ENCODE data around the gene MTUS2.

Gene MTUS2

DNA sequence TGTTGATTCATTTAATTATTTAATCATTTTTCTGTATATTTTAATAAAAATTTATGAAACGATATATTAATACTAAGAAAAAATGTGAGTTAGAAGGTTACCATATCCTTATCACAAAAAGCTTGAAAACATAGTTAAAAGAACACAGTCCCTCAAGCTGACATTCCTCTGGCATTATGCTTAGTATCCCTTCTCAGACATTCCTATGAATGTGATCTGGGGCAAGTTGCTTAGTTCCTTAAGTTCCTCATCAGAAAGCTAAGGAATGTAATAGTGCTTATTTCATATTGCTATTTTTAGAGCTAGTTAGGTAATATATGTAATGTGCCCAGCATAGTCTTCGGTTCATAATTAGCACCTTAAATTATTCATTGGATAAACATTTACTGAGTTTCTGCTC, 122.8 kb downstream of the MTUS2 start:
- Histone ChIP-seq H3K4me3 (ENCODE audit: low read depth in 1 of 2, low read length in 1 of 2) (no peak overlapping the region), H3K27me3 (no peaks in the 10 kb centered on the region), H3K4me1 (ENCODE audit: control insufficient read depth in 1 of 2, insufficient read depth in 1 of 2, low read depth in 1 of 2, low read length in 1 of 2) (no peaks in the 10 kb centered on the region), H3K36me3 (no peaks in the 10 kb centered on the region), H3K9me3 (no peaks in the 10 kb centered on the region), H3K27ac (no peak overlapping the region)
- TF ChIP-seq, protein P1, sequence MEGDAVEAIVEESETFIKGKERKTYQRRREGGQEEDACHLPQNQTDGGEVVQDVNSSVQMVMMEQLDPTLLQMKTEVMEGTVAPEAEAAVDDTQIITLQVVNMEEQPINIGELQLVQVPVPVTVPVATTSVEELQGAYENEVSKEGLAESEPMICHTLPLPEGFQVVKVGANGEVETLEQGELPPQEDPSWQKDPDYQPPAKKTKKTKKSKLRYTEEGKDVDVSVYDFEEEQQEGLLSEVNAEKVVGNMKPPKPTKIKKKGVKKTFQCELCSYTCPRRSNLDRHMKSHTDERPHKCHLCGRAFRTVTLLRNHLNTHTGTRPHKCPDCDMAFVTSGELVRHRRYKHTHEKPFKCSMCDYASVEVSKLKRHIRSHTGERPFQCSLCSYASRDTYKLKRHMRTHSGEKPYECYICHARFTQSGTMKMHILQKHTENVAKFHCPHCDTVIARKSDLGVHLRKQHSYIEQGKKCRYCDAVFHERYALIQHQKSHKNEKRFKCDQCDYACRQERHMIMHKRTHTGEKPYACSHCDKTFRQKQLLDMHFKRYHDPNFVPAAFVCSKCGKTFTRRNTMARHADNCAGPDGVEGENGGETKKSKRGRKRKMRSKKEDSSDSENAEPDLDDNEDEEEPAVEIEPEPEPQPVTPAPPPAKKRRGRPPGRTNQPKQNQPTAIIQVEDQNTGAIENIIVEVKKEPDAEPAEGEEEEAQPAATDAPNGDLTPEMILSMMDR (IDR thresholded peaks at IDR 0.05): no peak

DNA sequence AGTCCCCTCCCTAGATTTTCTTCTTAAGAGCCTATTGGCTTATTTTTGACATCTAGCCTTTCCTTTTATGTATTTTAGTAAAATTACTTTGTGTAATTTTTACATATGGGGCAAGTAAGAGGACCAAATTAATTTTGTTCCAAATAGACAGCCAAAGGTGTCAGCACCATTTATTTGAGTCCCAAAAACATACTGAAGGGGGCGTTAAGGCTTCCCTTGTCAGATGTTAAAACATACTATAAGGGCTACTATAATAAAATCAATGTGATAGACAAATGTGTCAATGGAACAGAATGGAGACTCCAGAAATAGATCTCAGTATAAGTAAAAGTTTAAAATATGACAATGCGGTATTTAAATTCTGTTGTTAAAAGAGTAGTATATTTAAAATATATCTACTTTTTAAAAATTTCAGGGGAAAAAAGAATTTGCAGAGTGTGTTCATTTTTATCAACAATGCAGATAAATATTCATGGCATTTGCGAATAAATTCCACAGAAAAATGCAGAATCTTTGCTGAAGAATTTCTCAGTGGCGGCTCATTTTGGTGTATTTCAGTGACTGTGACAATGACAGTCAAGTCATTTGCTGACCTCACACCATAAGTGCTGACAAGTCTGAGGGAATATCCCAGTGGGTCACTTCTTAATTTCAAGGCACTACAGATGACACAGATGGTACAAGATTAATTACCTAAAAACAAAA, 133.7 kb downstream of the MTUS2 start:
- Histone ChIP-seq H3K27me3 (no peaks in the 10 kb centered on the region), H3K4me3 (ENCODE audit: low read depth in 1 of 2, low read length in 1 of 2) (no peak overlapping the region), H3K4me1 (ENCODE audit: control insufficient read depth in 1 of 2, insufficient read depth in 1 of 2, low read depth in 1 of 2, low read length in 1 of 2) (no peaks in the 10 kb centered on the region), H3K36me3 (no peaks in the 10 kb centered on the region), H3K9me3 (no peaks in the 10 kb centered on the region), H3K27ac (no peak overlapping the region)
- TF ChIP-seq, protein P1 (IDR thresholded peaks at IDR 0.05): no peak

DNA sequence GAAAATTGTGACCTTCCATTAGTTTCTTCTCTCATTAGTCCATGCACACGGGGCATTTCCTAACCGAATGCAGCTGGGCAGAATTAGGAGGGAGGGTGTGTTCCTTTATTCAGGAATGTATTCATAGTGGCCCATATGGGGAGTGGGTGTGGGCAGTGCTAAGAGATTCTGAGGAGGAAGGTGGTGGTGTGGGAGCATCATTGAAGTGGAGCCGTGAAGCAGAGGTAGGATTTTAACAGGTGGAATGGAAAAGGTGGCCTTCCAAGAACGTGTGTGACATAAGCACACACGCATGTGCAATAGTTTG, 134.2 kb downstream of the MTUS2 start:
- Histone ChIP-seq H3K9me3 (no peaks in the 10 kb centered on the region), H3K36me3 (no peaks in the 10 kb centered on the region), H3K4me3 (ENCODE audit: low read depth in 1 of 2, low read length in 1 of 2) (no peak overlapping the region), H3K27me3 (no peaks in the 10 kb centered on the region), H3K27ac (no peak overlapping the region), H3K4me1 (ENCODE audit: control insufficient read depth in 1 of 2, insufficient read depth in 1 of 2, low read depth in 1 of 2, low read length in 1 of 2) (no peaks in the 10 kb centered on the region)
- TF ChIP-seq, protein P1 (IDR thresholded peaks at IDR 0.05): no peak

DNA sequence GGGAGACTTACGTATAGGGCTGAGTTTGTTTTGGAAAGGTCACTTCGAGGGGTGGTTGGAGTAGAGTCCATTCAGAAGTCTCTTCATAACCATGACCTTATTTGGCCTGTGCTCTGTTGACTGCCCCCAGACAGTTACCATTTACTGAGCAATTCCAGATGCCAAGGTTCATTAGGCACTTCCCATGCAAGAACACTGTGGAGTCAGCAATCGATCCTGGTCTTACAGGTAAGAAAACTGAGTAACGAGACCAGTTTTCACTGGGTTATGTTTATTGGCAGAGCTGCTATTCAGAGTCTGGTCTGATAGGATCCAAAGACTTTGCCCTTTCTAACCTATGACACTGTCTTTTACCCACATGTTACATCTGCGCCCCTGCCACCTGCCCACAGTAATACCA, 134.7 kb downstream of the MTUS2 start:
- H3K4me1 ChIP-seq (ENCODE audit: control insufficient read depth in 1 of 2, insufficient read depth in 1 of 2, low read depth in 1 of 2, low read length in 1 of 2): no peaks in the 10 kb centered on the region
- H3K9me3 ChIP-seq: no peaks in the 10 kb centered on the region
- no peak overlapping the region for H3K4me3 ChIP-seq (ENCODE audit: low read depth in 1 of 2, low read length in 1 of 2)
- no peaks in the 10 kb centered on the region for H3K36me3 ChIP-seq
- TF ChIP-seq, protein P1 (IDR thresholded peaks at IDR 0.05): no peak
- no peak overlapping the region for H3K27ac ChIP-seq
- H3K27me3 ChIP-seq: no peaks in the 10 kb centered on the region

DNA sequence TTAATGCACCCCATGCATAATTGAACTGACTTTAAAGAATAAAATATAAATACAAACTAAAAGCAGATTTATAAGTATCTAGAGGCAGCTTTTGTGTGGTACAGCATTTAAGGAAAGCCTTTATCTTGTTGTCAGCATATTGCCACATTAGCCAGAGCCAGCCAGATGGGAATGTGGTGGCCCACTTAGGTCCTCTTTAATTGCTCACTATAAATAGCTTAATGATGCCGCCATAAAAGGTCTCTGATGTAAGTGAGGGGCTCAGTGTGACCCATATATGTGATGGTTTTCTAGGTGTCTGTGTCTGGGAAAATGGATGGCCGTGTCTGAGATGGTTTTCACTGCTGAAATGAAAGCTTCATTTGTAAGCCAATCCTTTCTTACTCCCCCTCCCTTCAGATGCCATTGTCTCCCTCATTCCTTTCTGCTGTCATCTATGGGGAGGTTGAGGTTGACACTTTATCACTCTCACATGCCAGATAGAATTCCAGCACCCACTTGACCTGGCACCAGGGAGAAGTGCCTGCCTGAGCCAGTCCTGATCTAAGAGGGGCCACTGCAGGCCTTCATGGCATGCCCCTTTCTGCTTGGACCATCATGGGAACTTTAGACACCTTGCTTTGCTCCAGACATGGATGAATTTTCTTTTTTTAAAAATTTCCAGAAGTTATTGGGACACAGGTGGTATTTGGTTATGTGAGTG, 135.3 kb downstream of the MTUS2 start:
- Histone ChIP-seq H3K27ac (no peak overlapping the region), H3K9me3 (no peaks in the 10 kb centered on the region), H3K36me3 (no peaks in the 10 kb centered on the region), H3K4me1 (ENCODE audit: control insufficient read depth in 1 of 2, insufficient read depth in 1 of 2, low read depth in 1 of 2, low read length in 1 of 2) (no peaks in the 10 kb centered on the region), H3K27me3 (no peaks in the 10 kb centered on the region), H3K4me3 (ENCODE audit: low read depth in 1 of 2, low read length in 1 of 2) (no peak overlapping the region)
- TF ChIP-seq, protein P1 (IDR thresholded peaks at IDR 0.05): no peak
